Endothelial cell (in vitro differentiated cells): ENCODE results near the gene NDUFB8. TPM values are rescaled to one million over a fixed set of nuclear protein-coding genes. Genes with fewer than 3 reads are reported as not detected.

Source experiments
- DNase-seq: peaks from one replicate; pipeline ENCODE4 v3.0.0; 2021; ENCODE audit warnings: low spot score
- H3K27ac Mint-ChIP-seq: one replicate; pipeline ENCODE4 v1.8.0; 2021; ENCODE audit warnings: mixed read lengths, inconsistent platforms; ENCODE audit not compliant: unreplicated experiment
- H3K27me3 Mint-ChIP-seq: one replicate; pipeline ENCODE4 v1.8.0; 2021; ENCODE audit warnings: mild to moderate bottlenecking, moderate library complexity, mixed read lengths, inconsistent platforms; ENCODE audit not compliant: unreplicated experiment
- H3K36me3 Mint-ChIP-seq: one replicate; pipeline ENCODE4 v1.8.0; 2021; ENCODE audit warnings: mild to moderate bottlenecking, low read depth, mixed read lengths, inconsistent platforms; ENCODE audit not compliant: unreplicated experiment
- H3K4me1 Mint-ChIP-seq: one replicate; pipeline ENCODE4 v1.8.0; 2021; ENCODE audit warnings: mild to moderate bottlenecking, mixed read lengths, inconsistent platforms; ENCODE audit not compliant: unreplicated experiment
- H3K4me3 Mint-ChIP-seq: one replicate; pipeline ENCODE4 v1.8.0; 2021; ENCODE audit warnings: mild to moderate bottlenecking, mixed read lengths, inconsistent platforms; ENCODE audit not compliant: unreplicated experiment
- H3K9me3 Mint-ChIP-seq: one replicate; pipeline ENCODE4 v1.8.0; 2021; ENCODE audit warnings: mixed read lengths, inconsistent platforms; ENCODE audit not compliant: unreplicated experiment
- total RNA-seq: library from RNA; stranded (reverse); fragmentation: NEBNext Ultra II Directional; extraction: Animal tissue kit (Norgen Biotek cat#: 25700); gene quantifications from one replicate; pipeline ENCODE4 v1.2.1, GENCODE V29; 2021; ENCODE audit not compliant: unreplicated experiment
- TF ChIP-seq, protein P1 (sequence below): fragments of 200-600 bp; sonication (generic); IDR thresholded peaks from one replicate; pipeline ENCODE4 v1.5.0; 2021; ENCODE audit warnings: antibody characterized with exemption; ENCODE audit not compliant: unreplicated experiment

Gene NDUFB8
- total RNA-seq, 1 donor from 2014 or later: 171 TPM

DNA sequence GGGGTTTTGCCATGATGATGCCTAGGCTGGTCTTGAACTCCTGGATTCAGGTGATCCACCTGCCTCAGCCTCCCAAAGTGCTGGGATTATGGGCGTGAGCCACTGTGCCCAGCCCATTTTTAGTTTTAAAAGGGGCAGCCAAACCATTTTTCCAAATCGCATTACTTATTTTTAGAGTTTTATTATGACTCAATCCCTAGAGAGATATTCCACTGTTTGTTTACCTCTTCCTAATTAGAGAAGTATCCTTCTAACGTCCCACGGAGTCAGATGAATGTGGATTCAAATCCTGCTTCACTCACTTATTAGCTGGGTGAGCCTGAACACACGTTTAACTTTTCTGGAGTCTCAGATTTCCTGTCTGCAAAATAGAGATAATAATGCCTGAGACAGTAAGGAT lies 51.7 kb downstream of the NDUFB8 start:
- H3K4me1 Mint-ChIP-seq: peaks cover 4% of the 10 kb centered on the region
- no peaks in the 10 kb centered on the region for H3K9me3 Mint-ChIP-seq
- H3K4me3 Mint-ChIP-seq: no peak overlapping the region
- peaks cover 5% of the 10 kb centered on the region for H3K27me3 Mint-ChIP-seq
- TF ChIP-seq, protein P1, sequence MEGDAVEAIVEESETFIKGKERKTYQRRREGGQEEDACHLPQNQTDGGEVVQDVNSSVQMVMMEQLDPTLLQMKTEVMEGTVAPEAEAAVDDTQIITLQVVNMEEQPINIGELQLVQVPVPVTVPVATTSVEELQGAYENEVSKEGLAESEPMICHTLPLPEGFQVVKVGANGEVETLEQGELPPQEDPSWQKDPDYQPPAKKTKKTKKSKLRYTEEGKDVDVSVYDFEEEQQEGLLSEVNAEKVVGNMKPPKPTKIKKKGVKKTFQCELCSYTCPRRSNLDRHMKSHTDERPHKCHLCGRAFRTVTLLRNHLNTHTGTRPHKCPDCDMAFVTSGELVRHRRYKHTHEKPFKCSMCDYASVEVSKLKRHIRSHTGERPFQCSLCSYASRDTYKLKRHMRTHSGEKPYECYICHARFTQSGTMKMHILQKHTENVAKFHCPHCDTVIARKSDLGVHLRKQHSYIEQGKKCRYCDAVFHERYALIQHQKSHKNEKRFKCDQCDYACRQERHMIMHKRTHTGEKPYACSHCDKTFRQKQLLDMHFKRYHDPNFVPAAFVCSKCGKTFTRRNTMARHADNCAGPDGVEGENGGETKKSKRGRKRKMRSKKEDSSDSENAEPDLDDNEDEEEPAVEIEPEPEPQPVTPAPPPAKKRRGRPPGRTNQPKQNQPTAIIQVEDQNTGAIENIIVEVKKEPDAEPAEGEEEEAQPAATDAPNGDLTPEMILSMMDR: no peak
- H3K27ac Mint-ChIP-seq: no peak overlapping the region
- DNase-seq: no peak
- H3K36me3 Mint-ChIP-seq: no peaks in the 10 kb centered on the region

Other genes starting within 250 kb of the NDUFB8 start
- gene BLOC1S2, start 243.2 kb downstream of the NDUFB8 start, total RNA-seq: 63.2 TPM
- gene PKD2L1, start 199.6 kb downstream of the NDUFB8 start, total RNA-seq: 0.44 TPM
- gene SCD, start 182.6 kb downstream of the NDUFB8 start, total RNA-seq: 627 TPM
- not detected for gene WNT8B, start 66.9 kb downstream of the NDUFB8 start, total RNA-seq
- 13.2 TPM for gene SEC31B, start 10.0 kb downstream of the NDUFB8 start, total RNA-seq
- 44.4 TPM for gene HIF1AN, start 6.1 kb upstream of the NDUFB8 start, total RNA-seq
- gene PAX2, start 215.7 kb upstream of the NDUFB8 start, total RNA-seq: 17.4 TPM